Calu3 (cell line): ENCODE data around the gene SH3RF3. TPM values are rescaled to one million over a fixed set of nuclear protein-coding genes. Genes with fewer than 3 reads are reported as not detected.

Source experiments
- BruUV-seq: library from RNA; stranded (reverse); fragments of 400-500 nt; replicated peaks from 2 replicates; lab custom pipeline; 2021; lab: Mats Ljungman, UMichigan
- CTCF ChIA-PET: fragments of 300-600 bp; sonication (Branson Sonifier 250); formaldehyde crosslinking; loops from one replicate; lab custom pipeline; 2022; ENCODE audit warnings: antibody characterized with exemption; lab: Charles Lee
- DNase-seq: peaks from one replicate; pipeline ENCODE4 v3.0.0; 2022
- H3K27ac Mint-ChIP-seq: one replicate; pipeline ENCODE4 v1.8.0; 2022; ENCODE audit warnings: mixed read lengths; ENCODE audit not compliant: unreplicated experiment
- H3K27me3 Mint-ChIP-seq: one replicate; pipeline ENCODE4 v1.8.0; 2022; ENCODE audit warnings: mixed read lengths; ENCODE audit not compliant: unreplicated experiment
- H3K36me3 Mint-ChIP-seq: one replicate; pipeline ENCODE4 v1.8.0; 2022; ENCODE audit warnings: mild to moderate bottlenecking, moderate library complexity, mixed read lengths; ENCODE audit not compliant: insufficient read depth, unreplicated experiment
- H3K4me1 Mint-ChIP-seq: one replicate; pipeline ENCODE4 v1.8.0; 2022; ENCODE audit warnings: mild to moderate bottlenecking, low read depth, mixed read lengths; ENCODE audit not compliant: unreplicated experiment
- H3K4me3 Mint-ChIP-seq: one replicate; pipeline ENCODE4 v1.8.0; 2022; ENCODE audit warnings: mild to moderate bottlenecking, low read depth, moderate library complexity, mixed read lengths; ENCODE audit not compliant: unreplicated experiment
- H3K9me3 Mint-ChIP-seq: one replicate; pipeline ENCODE4 v1.8.0; 2022; ENCODE audit warnings: low read depth, mixed read lengths; ENCODE audit not compliant: unreplicated experiment
- intact Hi-C: fragments of 100-400 bp; cut with micrococcal nuclease; formaldehyde crosslinking; loops from one replicate; pipeline ENCODE4 v1.10.0; 2022; ENCODE audit not compliant: unreplicated experiment
- total RNA-seq: library from RNA; stranded (reverse); gene quantifications from 2 replicates; pipeline ENCODE4 v1.2.3, GENCODE V29; 2022
- TF ChIP-seq, protein P1 (sequence below): fragments of 200-600 bp; IDR thresholded peaks from one replicate; pipeline ENCODE4 v1.8.0; 2022; ENCODE audit warnings: antibody characterized with exemption; ENCODE audit not compliant: unreplicated experiment

The SH3RF3 gene
- total RNA-seq, 1 experiment from 2014 or later: 0.17 TPM

DNA sequence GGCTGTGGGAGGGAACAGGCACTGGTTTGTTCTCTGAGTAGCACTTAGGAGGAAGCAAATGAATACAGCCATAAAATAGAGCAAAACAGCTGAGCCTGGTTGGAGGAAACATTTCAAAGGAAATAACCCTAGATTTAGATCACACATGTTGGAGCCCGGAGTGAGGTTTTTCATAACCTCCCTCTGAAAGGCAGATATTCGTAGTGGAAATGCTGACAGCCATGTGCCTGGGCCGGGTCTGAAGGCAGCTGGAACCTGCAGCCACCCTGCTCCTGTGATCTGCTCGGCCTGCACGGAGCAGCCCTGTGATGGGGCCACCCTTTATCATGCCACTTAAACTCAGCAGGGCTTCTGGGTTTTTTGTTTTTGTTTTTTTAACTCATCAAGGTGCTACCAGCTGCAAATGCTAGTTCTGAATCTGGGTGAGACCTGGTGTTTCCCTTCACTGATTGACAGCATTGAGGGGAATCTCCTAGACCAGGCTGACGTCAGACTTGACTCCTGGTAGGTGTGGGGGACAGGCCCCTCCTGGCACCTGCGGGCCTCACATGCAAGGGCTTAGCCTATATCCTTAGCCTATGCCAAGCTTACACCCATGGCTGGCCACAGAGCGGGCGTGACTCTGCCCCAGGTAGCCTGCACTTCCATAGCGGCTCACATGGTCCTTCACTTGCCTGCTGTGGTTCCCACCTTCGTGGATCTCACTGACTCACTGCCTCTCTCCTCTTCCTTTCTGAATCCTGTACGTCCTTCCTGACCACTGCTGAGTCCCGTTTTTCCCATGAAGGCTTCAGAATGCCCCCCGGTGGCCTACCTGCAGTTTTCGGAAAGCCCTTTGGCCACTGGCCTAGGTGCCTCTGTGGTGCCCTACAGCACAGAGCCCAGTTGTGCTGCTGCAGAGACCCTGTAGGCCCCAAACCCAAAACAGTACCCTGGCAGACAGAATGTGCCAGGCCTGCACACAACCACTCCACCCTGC is 267.5 kb downstream of the SH3RF3 start:
- intact Hi-C loops: no loop called here
- BruUV-seq: no TSS peak
- H3K4me1 Mint-ChIP-seq: no peaks in the 10 kb centered on the region
- H3K36me3 Mint-ChIP-seq: no peaks in the 10 kb centered on the region
- H3K27me3 Mint-ChIP-seq: peaks cover 93% of the 10 kb centered on the region
- CTCF ChIA-PET: no interaction called here
- H3K4me3 Mint-ChIP-seq: no peak overlapping the region
- no peak overlapping the region for H3K27ac Mint-ChIP-seq
- TF ChIP-seq, protein P1, sequence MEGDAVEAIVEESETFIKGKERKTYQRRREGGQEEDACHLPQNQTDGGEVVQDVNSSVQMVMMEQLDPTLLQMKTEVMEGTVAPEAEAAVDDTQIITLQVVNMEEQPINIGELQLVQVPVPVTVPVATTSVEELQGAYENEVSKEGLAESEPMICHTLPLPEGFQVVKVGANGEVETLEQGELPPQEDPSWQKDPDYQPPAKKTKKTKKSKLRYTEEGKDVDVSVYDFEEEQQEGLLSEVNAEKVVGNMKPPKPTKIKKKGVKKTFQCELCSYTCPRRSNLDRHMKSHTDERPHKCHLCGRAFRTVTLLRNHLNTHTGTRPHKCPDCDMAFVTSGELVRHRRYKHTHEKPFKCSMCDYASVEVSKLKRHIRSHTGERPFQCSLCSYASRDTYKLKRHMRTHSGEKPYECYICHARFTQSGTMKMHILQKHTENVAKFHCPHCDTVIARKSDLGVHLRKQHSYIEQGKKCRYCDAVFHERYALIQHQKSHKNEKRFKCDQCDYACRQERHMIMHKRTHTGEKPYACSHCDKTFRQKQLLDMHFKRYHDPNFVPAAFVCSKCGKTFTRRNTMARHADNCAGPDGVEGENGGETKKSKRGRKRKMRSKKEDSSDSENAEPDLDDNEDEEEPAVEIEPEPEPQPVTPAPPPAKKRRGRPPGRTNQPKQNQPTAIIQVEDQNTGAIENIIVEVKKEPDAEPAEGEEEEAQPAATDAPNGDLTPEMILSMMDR: no peak
- no peak for DNase-seq
- no peaks in the 10 kb centered on the region for H3K9me3 Mint-ChIP-seq

- H3K4me1 Mint-ChIP-seq: no peaks in the 10 kb centered on the region
- H3K27me3 Mint-ChIP-seq: peaks cover 96% of the 10 kb centered on the region
- no peak overlapping the region for H3K27ac Mint-ChIP-seq
- intact Hi-C loops: no loop called here
- H3K4me3 Mint-ChIP-seq: no peak overlapping the region
- TF ChIP-seq, protein P1: no peak
- BruUV-seq: no TSS peak
- H3K9me3 Mint-ChIP-seq: no peaks in the 10 kb centered on the region
- DNase-seq: no peak
- no peaks in the 10 kb centered on the region for H3K36me3 Mint-ChIP-seq
- CTCF ChIA-PET: no interaction called here
Observed at GRCh38 chr2:109397893-109398292, 268.9 kb downstream of the SH3RF3 start.

- Mint-ChIP-seq H3K27ac (no peak overlapping the region), H3K9me3 (no peaks in the 10 kb centered on the region), H3K36me3 (no peaks in the 10 kb centered on the region), H3K27me3 (peaks cover 96% of the 10 kb centered on the region), H3K4me3 (no peak overlapping the region), H3K4me1 (no peaks in the 10 kb centered on the region)
- TF ChIP-seq, protein P1: no peak
- BruUV-seq: no TSS peak
- intact Hi-C loops: no loop called here
- DNase-seq: no peak
- CTCF ChIA-PET: no interaction called here
Observed at GRCh38 chr2:109398366-109399015, 269.5 kb downstream of the SH3RF3 start.

DNA sequence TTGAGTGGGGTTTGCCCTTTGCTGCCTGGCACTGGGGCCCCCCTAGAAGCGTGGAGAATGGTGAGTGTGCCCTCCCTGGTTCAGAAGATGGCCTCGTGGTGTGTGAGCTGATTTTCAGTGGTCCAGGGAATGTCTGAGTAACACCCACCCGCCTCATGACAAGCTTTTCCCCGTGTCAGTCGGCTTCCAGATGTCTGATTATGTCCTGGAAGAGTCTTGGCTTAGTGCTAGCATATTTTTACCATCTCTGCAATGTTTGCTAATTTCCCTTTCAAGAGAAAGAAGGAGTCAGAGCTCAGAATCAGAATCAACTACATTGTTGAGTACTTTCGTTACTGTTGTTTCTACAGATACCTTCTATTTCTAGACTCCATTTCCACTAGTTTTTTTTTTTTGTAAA is 270.1 kb downstream of the SH3RF3 start:
- Mint-ChIP-seq H3K9me3 (no peaks in the 10 kb centered on the region), H3K27me3 (peaks cover 96% of the 10 kb centered on the region), H3K27ac (no peak overlapping the region), H3K36me3 (no peaks in the 10 kb centered on the region), H3K4me1 (no peaks in the 10 kb centered on the region), H3K4me3 (no peak overlapping the region)
- intact Hi-C loops: no loop called here
- DNase-seq: no peak
- TF ChIP-seq, protein P1: no peak
- CTCF ChIA-PET: no interaction called here
- BruUV-seq: no TSS peak
